NB4 (cell line): ENCODE measurements around the gene TCEANC.
"Not testable (repeated sequence)": the region's sequence is repeated elsewhere in the genome, so short reads cannot be mapped to it uniquely, and the experiment has no call there.

ENCODE experiments used
- CTCF ChIP-seq: IDR thresholded peaks from one replicate; pipeline ENCODE4 v1.5.1; 2012; ENCODE audit warnings: low read depth, low read length
- MAX ChIP-seq: IDR thresholded peaks from 2 replicates; pipeline ENCODE4 v1.6.1; 2011; ENCODE audit warnings: low read depth, low read length
- MYC ChIP-seq: IDR thresholded peaks from 2 replicates; pipeline ENCODE4 v1.6.1; 2011; ENCODE audit warnings: low read depth, low read length
- POLR2A ChIP-seq: IDR thresholded peaks from 2 replicates; pipeline ENCODE4 v1.6.1; 2011; ENCODE audit warnings: mild to moderate bottlenecking; ENCODE audit not compliant: insufficient read length; ENCODE audit errors: extremely low read depth

GRCh38 chrX:13648336-13648735 is 4.6 kb upstream of the TCEANC start:
- not testable (repeated sequence) for TF ChIP-seq POLR2A, CTCF, MYC, MAX
